HCT116 (cell line): ENCODE data around the gene PRR14L.

ENCODE experiments used
- CTCF ChIP-seq, 3 experiments: fragments of 200-600 bp in 1 of 3; sonication (generic) in 1 of 3; IDR thresholded peaks in 2 of 3; conservative IDR thresholded peaks in 1 of 3; 2 replicates each; pipeline ENCODE4 v1.5.1; 2012 to 2017; ENCODE audit warnings: low read depth in 2 of 3, low read length in 2 of 3, antibody characterized with exemption in 1 of 3, borderline replicate concordance in 1 of 3, control low read depth in 1 of 3, mild to moderate bottlenecking in 1 of 3, mixed read lengths in 1 of 3, mixed run types in 1 of 3, moderate library complexity in 1 of 3; ENCODE audit not compliant: insufficient read depth in 1 of 3
- JUND ChIP-seq: IDR thresholded peaks from 2 replicates; pipeline ENCODE4 v1.6.1; 2012
- POLR2A ChIP-seq: IDR thresholded peaks from 2 replicates; pipeline ENCODE4 v1.7.0; 2011; ENCODE audit warnings: borderline replicate concordance; ENCODE audit not compliant: insufficient read depth, insufficient read length; ENCODE audit errors: extremely low read depth
- RAD21 ChIP-seq: IDR thresholded peaks from 2 replicates; pipeline ENCODE4 v1.6.1; 2012; ENCODE audit warnings: low read depth, mild to moderate bottlenecking

- TF ChIP-seq CTCF (IDR thresholded peaks at IDR 0.05 in 2 of 3, conservative IDR thresholded peaks at IDR 0.05 in 1 of 3; ENCODE audit: borderline replicate concordance in 1 of 3, insufficient read depth in 1 of 3, low read depth in 2 of 3, low read length in 2 of 3) (no peak), RAD21 (no peak), POLR2A (no peak), JUND (no peak)
Observed at GRCh38 chr22:31748490-31748889, 1.4 kb downstream of the PRR14L start.
